Activated T-helper 1 cell treated with anti-CD3 and anti-CD28 coated beads, Interleukin-2, amount 50 U/mL, for 16 hours (primary cell): ENCODE results near the gene MERTK.
"Not testable (repeated sequence)": the region's sequence is repeated elsewhere in the genome, so short reads cannot be mapped to it uniquely, and the experiment has no call there.

Source experiments
- DNase-seq, 2 donors: peaks; one replicate each; pipeline ENCODE4 v3.0.0-alpha.2; 2020; ENCODE audit warnings: low read depth in 1 of 2, low spot score in 1 of 2

Gene MERTK

GRCh38 chr2:111897924-111898702, at the start of gene MERTK:
Gene MERTK (plus strand): TSS chr2:111898607. CDS start chr2:111898736, 129 bp downstream.
- peak in 1 of 2 donors; percentile 31 for DNase-seq

- not testable (repeated sequence) for DNase-seq
Measured at GRCh38 chr2:111850646-111851045, 47.8 kb upstream of the MERTK start.

- not testable (repeated sequence) for DNase-seq
Measured at GRCh38 chr2:111852544-111852943, 45.9 kb upstream of the MERTK start.

- DNase-seq = not testable (repeated sequence)
Measured at GRCh38 chr2:111860005-111860404, 38.4 kb upstream of the MERTK start.

- DNase-seq = not testable (repeated sequence)
Measured at GRCh38 chr2:111865124-111865523, 33.3 kb upstream of the MERTK start.

GRCh38 chr2:111872806-111873205, 25.6 kb upstream of the MERTK start:
- not testable (repeated sequence) for DNase-seq

GRCh38 chr2:111883661-111884591, 14.5 kb upstream of the MERTK start, which contains the start of gene ANAPC1:
Gene ANAPC1 (minus strand): TSS chr2:111884193. CDS start chr2:111880825, 3,368 bp downstream.
- peak; percentile 69 to 78 for DNase-seq

GRCh38 chr2:111884592-111884964, 13.8 kb upstream of the MERTK start:
- DNase-seq = no peak

- DNase-seq = no peak
Measured at GRCh38 chr2:111896024-111896423, 2.4 kb upstream of the MERTK start.

- DNase-seq = no peak
Measured at GRCh38 chr2:111896576-111896975, 1.8 kb upstream of the MERTK start.

GRCh38 chr2:111897630-111897923, 830 bp upstream of the MERTK start:
- no peak for DNase-seq

GRCh38 chr2:111898703-111899514, 502 bp downstream of the MERTK start:
- DNase-seq = no peak

- DNase-seq = no peak
Measured at GRCh38 chr2:111900859-111901258, 2.5 kb downstream of the MERTK start.

GRCh38 chr2:111903516-111903915, 5.1 kb downstream of the MERTK start:
- DNase-seq = no peak

GRCh38 chr2:111903930-111904439, 5.6 kb downstream of the MERTK start:
- no peak for DNase-seq

- no peak for DNase-seq
Measured at GRCh38 chr2:111904726-111905474, 6.5 kb downstream of the MERTK start.

GRCh38 chr2:111905475-111905869, 7.1 kb downstream of the MERTK start:
- not testable (repeated sequence) for DNase-seq

- DNase-seq = no peak
Measured at GRCh38 chr2:111905990-111906735, 7.8 kb downstream of the MERTK start.

GRCh38 chr2:111908578-111908977, 10.2 kb downstream of the MERTK start:
- no peak for DNase-seq

GRCh38 chr2:111909079-111909478, 10.7 kb downstream of the MERTK start:
- no peak for DNase-seq
